ENCODE results near the gene PCDH9.

DNA sequence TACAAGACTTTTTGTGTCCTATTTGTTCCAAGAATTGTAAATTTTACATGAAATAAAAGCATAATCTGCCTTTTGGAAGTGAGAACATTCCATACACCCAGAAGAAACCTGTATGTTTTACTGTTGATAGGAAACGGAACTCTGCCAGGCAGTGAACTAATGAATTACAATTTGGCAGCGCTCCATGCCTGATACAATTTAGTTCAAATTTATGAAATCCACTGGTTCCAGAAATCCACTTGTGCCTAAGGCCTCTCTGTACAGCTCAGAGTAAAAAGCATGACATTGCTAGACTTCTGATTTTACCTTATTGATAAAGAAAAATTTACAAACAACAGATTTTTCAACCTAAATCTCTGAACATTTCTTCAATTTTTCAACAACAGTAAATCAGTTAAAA lies 78.1 kb downstream of the PCDH9 start:
- TF ChIP-seq, protein P1, sequence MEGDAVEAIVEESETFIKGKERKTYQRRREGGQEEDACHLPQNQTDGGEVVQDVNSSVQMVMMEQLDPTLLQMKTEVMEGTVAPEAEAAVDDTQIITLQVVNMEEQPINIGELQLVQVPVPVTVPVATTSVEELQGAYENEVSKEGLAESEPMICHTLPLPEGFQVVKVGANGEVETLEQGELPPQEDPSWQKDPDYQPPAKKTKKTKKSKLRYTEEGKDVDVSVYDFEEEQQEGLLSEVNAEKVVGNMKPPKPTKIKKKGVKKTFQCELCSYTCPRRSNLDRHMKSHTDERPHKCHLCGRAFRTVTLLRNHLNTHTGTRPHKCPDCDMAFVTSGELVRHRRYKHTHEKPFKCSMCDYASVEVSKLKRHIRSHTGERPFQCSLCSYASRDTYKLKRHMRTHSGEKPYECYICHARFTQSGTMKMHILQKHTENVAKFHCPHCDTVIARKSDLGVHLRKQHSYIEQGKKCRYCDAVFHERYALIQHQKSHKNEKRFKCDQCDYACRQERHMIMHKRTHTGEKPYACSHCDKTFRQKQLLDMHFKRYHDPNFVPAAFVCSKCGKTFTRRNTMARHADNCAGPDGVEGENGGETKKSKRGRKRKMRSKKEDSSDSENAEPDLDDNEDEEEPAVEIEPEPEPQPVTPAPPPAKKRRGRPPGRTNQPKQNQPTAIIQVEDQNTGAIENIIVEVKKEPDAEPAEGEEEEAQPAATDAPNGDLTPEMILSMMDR (IDR thresholded peaks at IDR 0.05), result no peak
- TF ChIP-seq POLR2A (IDR thresholded peaks at IDR 0.05), result no peak
